Stimulated activated naive CD4-positive, alpha-beta T cell treated with Interleukin-2 at 50 U/mL for 16 hours (primary cell): Measurements from ENCODE around the gene MIER2.

Source experiments
- DNase-seq: peaks from one replicate; lab custom pipeline; 2025; lab: John Stamatoyannopoulos, UW

Gene MIER2

GRCh38 chr19:307793-308420, 36.7 kb downstream of the MIER2 start:
- DNase-seq, result no peak

- DNase-seq, result no peak
Measured at GRCh38 chr19:307111-307531, 37.5 kb downstream of the MIER2 start.

DNA sequence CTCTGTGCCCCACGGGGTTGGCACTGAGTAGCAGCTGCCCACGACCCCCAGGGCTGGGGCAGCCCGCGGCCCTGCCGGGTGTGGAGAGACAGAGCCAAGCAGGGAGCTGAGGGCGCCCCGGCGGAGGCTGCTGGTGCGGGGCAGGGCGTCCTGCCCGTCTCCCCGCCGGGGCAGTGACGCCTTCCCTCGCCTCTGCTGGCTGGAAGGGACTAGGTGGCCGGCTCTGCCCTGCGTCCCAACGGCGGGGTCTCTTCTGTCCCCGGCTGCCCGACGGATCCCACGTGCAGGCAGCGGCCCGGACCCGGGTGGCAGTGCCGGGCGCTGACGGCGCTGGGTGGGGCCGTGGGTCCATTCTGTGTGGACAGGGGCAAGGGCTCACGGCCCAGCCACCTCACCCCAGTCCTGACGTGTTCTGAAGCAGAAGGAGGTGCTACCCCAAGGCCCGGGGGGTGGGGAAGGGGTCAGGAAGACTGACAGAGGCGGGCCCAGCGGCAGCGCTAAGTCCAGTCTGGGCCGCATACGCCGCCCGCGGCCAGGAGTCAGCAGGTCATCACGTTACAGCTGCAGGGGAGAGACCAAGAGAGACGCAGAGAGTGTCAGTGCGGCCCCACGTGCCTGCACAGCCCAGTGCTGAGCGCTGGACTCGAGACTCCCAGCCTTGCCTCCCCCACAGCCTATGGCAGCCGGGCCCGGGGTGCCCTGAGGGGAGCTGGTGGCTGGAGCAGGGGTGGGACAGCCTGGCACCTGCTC, 38.3 kb downstream of the MIER2 start:
- DNase-seq, result no peak

- DNase-seq, result no peak
Measured at GRCh38 chr19:305240-306150, 39.1 kb downstream of the MIER2 start.

DNA sequence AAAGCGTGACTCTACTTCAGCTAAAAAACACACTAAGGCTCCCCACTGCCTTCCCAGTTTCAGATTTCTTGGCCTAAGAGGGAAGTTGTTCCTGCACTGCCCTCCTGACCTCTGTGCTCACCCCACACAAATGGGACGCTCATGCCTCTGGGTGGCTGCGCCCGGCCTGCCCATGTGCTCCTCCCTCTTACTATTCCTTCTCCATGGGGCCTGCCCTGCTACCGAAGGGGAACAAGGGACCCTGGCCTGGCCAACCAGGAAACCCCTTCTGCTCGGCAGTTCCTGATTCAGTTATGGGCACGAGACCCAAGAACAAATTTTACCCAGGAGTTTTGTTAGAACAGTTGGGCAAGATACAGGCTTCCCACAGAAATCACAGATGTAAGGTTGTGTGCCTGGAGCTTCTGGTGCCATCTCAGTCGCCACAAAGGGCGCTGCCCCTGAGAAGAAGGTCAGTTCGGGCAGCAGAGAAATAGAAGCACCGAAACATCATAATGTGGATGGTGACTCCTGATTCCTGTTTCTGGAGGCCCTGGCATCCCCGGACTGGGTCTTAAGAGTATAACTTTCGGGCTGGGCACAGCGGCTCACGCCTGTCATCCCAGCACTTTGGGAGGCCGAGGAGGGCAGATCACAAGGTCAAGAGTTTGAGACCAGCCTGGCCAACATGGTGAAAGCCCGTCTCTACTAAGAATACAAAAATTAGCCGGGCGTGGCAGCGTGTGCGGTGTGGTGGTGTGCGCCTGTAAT, 47.9 kb downstream of the MIER2 start:
- DNase-seq, result no peak

- no peak for DNase-seq
Measured at GRCh38 chr19:295687-296370, 48.8 kb downstream of the MIER2 start.

DNA sequence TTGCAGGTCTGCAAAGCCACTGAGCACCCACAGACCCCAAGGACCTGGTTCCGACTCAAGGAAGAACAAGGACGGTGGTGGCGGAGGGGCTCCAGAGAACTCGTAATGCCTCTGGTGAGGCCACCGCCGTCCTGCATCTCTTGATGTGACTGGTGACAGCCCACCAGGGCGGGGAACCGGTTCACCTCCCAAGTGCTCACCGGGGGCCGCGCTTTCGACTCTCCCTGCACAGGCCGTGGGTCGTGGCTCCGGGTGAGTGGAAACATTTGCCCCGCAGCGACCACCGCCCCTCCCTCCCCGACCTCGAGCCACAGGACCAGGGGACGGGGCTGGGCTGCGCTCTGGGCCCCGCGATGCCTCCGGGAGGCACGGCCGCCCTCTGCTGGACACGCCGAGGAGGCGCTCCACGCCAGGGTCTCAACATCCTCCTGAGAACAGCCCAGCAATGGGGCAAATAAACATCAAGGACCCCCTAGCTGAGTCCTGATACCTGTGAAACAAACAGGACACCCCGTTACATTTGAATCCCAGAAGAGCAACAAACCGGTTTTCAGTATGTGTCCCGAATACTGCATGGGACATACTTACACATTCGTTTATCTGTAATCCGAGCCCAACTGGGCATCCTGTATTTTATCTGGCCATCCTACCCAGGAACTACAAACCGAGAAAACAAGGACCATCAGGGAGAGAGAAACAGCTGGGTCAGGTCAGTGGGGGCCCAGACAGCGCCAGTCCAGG, 49.5 kb downstream of the MIER2 start:
- peak; percentile 26 for DNase-seq

DNA sequence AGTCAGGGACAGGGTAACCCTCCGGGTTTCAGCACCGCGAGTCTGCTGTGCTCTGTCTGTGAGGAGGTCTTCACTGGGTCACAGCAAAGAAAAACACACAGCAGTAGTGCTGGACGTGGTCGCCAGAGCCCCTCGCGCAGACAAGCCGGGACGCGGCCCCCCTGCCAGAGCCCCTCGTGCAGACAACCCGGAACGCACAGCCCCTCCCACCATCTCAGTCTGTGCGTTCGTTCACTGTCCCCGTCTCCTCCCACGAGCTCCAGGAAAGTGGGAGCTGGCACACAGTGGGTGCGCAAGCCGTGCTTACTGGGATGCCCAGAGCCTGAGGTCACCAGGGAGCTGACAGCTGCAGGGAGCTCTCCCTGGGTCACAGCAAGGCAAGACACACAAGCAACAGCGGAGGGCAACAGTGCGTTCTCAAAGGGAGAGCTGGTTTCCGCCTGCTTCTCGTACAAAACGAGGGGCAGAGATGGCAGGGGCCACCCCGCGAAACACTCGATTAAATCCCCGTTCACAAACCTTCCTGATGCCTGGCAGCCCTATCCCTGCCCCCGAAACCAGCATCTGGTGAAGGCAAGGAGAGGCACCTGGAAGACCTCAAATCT, 50.2 kb downstream of the MIER2 start:
- no peak for DNase-seq

DNA sequence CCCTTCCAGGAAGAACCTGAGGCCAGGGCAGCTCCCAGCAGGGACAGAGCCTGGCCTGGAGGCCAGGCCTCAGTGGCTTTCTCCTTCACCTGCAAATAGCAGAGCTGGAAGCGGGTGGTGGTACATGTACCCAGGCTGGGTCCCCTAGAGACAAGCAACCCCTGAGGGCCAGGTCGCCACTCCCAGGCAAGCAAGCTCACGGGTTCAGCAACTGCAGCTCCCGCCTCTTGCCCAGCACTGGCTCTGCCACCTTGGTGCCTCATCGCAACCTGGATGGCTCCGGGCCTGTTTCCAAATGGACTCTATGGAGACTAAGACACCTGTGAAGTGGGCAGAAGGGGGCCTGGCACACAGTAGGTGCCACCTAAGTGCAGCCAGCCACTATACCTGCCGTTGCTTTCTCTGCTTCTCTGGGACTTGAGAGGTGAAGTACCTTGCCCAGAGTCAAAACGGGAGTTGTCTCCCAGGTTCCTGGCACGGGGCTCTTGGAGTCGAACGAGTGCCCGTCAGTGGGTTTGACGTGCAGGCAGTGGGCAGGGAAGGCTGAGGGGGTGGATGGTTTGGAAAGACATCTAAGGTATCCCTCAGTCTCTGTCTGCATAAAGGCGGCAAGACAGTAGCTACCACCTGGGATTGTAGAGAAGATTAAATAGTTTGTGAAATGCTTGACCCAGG, 51.0 kb downstream of the MIER2 start:
- no peak for DNase-seq

DNA sequence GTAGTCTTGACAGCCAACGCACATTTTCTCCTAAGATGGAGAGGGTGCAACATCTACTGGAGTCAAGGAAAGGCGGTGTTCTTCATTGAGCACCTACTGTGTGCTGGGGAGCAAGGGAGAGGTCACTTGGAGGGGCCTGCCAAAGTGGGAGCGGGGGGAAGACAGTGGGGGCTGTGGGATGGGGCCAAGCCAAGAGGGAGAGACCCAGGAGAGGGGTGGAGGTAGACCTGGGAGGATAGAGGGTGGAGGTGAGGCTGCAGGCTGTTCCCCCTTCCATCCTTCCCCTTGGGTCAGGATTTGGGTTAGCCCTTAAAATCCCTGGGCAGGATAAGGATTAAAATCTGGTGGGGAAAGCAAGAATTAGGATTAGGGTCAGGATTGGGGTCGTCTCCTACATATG, 51.6 kb downstream of the MIER2 start:
- no peak for DNase-seq

DNA sequence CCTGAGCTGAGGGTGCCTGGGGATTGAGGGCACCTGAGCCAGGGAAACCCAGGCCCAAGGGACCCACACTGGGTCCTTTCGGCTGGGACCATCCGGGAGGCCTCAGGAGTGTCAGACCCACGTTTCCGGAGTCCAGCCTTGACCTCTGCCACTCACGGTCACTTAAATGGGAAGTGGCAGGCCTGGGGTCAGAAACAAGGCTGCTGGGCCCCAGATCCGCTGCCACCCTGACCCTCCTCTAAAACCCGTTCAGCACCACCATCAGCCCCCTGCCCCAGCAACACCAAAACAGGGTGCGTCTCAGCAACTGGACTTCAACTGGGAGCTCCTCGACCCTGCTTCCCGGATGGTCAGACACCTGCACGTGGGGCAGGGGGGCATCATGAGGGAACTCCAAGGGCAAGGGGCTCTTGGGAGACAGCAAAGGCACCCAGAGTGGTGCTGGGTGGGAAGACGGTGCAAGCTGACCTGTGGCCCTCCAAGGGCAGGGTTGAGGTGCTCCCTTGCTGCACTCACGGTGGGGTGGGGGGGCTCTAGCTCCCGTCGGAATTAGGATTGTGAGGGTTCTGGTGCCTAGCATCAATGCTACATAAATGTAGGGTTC, 52.2 kb downstream of the MIER2 start:
- no peak for DNase-seq

DNA sequence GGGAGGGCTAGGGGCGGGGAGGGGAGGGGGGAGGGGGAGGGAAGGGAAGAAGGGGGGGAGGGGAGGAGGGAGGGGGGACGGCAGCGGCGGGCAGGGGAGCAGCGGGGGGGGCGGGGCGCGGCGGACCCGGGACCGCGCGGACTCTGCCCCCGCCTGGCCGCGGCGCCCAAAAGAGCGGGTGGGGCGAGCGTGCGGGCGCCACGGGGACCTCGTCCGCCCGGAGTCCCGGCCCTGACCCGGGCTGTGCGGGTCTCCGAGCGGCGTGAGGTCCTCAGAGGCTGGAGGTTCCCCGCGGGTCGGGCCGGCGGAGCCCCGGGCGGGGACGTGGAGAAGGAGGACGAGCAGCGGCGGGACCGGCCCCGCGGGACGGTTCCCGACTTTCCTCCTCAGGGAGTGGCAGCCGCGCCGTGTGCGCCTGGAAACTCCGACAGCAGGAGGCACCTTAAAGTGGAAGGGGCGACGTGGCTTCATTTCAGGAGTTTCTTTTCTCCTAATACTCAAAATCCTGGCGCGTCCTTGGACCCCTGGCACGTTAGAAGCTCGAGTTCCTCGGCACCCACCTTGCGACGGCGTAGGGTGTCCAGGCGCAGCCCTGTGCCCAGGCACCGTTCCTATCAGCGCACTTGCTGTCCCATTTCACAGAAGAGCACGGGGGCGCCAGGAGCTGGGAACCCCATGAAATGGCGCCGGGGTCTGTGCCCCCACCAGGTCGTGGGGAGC, 52.9 kb downstream of the MIER2 start:
- DNase-seq, result no peak

GRCh38 chr19:291006-291521, 53.5 kb downstream of the MIER2 start, which contains the start of gene PLPP2:
Gene PLPP2 (minus strand): TSS chr19:291403. CDS start chr19:291336, 67 bp downstream.
- no peak for DNase-seq

DNA sequence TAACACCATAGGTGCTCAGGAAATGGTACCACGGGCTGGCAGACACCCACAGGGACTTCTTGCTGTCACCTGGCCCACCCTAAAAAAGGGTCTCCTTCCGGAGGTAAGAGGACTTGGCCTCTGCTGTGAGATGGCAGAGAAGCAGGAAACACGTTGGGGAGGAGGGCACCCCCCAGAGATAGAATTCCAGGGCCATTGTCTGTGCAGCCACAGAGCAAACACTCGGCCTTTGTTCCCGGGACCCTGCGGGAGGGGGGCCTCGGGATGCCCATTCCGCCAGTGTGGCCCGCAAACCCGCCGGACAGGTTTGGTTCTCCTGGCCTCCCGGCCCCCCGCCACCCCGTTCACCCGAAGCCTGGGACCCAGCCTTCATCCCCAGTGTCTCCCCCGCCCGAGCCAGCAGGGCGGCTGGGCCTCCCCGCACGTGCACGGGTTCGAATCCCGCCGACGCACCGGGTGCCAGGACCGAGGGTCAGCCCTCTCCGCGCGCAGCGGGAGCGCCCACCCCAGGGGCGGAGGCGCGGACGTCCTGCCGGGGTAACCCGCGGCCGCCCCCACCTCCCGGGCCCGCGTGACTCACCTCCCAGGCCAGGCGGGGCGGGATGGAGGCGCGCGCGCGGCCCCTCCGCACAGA, 54.1 kb downstream of the MIER2 start:
- no peak for DNase-seq

DNA sequence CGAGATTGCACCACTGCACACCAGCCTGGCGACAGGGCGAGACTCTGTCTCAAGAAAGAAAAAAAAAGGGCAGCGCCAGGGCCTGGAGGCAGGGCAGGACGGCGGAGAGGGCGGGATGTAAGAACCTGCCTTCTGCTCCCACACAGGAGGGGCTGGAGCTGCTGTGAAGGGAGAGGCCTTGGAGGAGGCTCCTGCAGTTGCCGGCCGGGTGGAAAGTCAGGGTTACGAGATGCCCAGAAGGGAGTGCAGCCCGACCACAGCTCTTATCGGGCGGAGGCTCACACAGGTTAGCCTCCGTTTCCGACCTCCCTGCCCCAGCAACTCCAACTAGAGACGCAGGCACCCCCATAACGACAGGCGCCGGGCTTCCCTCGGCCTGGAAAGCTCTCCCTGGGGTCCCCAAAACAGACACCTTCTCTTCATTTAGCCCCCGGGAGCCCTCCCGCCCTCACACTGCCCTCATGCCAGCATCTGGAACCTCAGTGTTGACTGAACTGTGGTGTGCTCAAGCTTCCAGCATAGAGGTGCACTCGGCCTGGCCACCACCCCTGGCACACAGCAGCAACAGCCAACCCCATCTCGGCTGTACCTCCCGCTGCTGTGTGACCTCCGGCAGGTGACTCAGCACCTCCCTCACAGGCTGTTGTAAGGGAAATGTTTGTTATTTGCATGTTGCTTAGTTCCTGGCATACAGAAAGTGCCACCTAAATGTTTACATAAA, 54.8 kb downstream of the MIER2 start:
- peak; percentile 32 for DNase-seq

- no peak for DNase-seq
Measured at GRCh38 chr19:288911-289310, 55.7 kb downstream of the MIER2 start.

- no peak for DNase-seq
Measured at GRCh38 chr19:287381-287871, 57.2 kb downstream of the MIER2 start.
